Spleen (tissue), 7 donors: ENCODE measurements around the gene ST3GAL4.

Experiments
- CTCF ChIP-seq, 11 experiments: fragments of 200-600 bp in 7 of 11; fragments of 450-650 bp in 4 of 11; sonication (generic) in 4 of 11; IDR thresholded peaks in 8 of 11; conservative IDR thresholded peaks in 3 of 11; 1 replicate in 7 of 11; 2 replicates in 4 of 11; pipeline versions ENCODE4 v1.4.0 to v1.8.0; 2016 to 2021; ENCODE audit warnings: antibody characterized with exemption in 11 of 11, inconsistent platforms in 4 of 11, mild to moderate bottlenecking in 1 of 11
- POLR2A ChIP-seq, 3 donors: fragments of 450-650 bp; IDR thresholded peaks; one replicate each; pipeline ENCODE4 v1.5.1; 2017; ENCODE audit warnings: antibody characterized with exemption in 3 of 3, mild to moderate bottlenecking in 1 of 3
- POLR2AphosphoS5 ChIP-seq, 3 donors: sonication (generic); formaldehyde crosslinking; IDR thresholded peaks; one replicate each; pipeline ENCODE4 v1.5.1; 2017; ENCODE audit warnings: antibody characterized with exemption in 3 of 3
- donor health status: DM: no; HTN: no; CAD: no; lungs with moderate emphysema.
- donor health status: DM: no; HTN: no; CAD: no.
- donor health status: DM: no; HTN: no; CAD: no.

GRCh38 chr11:126329644-126330211 is 25.8 kb upstream of the ST3GAL4 start:
- TF ChIP-seq CTCF (IDR thresholded peaks at IDR 0.05 in 8 of 11, conservative IDR thresholded peaks at IDR 0.05 in 3 of 11) (no peak), POLR2A (IDR thresholded peaks at IDR 0.05) (no peak), POLR2AphosphoS5 (IDR thresholded peaks at IDR 0.05) (no peak)
